ENCODE measurements around the gene CFAP58.

Gene CFAP58

GRCh38 chr10:104492329-104492940 is 138.8 kb downstream of the CFAP58 start:
- no peak for DNase-seq

DNA sequence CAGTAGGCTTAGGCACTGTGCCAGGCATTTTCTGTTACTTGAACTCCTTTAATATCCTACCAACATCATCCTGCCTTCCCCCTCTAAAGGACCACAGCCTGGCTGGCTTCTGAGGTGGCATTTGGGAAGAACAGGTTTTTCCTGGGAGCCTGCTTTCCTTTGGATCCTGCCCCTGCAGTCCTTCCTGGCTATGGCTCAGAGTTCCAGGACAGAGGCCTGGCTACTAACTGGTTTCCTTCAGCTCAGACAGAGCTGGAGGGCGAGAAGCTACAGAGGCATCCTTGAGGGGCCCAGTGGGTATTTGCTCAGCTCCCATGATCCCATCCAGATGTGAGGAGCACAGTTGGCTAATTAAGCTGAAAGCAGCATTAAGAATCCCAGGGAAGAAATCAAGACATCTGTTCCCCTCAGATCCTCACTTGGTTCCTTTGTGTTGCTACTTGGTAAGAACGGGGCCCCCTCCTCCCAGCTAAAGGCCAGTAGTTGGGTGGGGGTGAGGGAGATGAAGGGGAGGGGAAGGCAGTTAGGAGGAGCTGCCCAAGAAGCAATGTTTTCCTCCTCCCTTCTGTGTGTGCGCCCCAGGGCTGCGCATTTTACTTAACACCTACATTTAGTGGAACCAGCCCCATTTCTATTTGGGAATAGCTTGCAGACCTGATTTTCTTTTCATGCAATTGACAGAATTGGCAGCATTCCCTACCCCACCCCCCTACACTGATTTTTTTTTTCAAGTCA is 144.9 kb downstream of the CFAP58 start:
- DNase-seq: no peak

GRCh38 chr10:104501449-104501848 is 147.8 kb downstream of the CFAP58 start:
- no peak for DNase-seq

DNA sequence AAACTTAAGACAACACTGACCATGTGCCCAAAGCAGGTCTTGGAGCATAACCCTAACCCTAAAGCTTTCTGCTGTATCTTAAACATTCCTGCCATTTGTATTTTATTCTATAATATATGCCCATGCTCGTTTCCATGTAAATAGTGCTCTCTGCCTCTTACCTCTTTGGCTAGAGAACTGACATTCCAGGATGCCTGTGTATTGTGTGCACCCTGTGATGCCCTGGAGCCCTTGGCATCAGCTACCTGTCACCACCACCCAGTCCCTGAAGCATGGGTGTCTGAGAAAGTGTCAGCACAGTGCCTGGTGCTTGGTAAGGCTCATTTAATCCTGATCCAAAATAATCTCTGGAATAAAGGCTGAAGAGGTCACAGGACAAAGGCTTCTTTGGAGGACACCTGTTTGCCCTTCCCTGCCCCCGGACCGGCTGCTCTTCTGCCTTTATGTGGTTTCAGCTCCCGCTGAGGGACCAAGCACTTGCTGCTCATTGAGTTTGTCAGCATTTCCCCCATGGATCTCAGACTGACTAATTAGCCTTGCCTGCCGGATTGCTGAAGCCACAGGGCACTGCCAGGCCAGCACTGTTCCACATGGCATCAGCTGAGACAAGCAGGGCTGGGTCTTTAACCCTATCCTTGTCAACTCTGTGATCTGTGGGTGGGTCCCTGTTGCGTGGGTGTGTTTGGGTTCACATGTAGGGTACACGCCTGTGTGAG is 148.4 kb downstream of the CFAP58 start:
- no peak for DNase-seq

DNA sequence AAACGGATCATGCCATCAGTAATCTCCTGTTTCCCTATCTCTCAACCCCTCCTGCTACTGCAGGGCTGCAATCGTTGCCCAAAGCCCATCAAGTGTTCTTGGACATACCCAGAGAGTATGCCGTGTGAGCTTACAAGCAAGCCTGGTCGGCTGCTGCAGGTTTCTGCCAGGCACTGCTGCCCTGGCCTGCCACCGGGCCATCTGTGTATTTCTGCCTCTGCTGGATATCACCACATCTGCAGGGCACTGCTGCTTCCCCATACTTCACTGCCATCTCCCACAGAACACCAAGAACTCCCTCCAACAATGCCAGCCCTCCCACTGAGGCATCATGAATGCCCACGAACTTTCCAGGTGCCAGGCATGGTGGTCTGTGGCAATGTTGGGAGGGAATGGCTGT is 149.3 kb downstream of the CFAP58 start:
- no peak for DNase-seq

Data from AML-193 (cell line).